Measurements from ENCODE around the gene PPY.
"Not testable (repeated sequence)": the region's sequence is repeated elsewhere in the genome, so short reads cannot be mapped to it uniquely, and the experiment has no call there.

Gene PPY

DNA sequence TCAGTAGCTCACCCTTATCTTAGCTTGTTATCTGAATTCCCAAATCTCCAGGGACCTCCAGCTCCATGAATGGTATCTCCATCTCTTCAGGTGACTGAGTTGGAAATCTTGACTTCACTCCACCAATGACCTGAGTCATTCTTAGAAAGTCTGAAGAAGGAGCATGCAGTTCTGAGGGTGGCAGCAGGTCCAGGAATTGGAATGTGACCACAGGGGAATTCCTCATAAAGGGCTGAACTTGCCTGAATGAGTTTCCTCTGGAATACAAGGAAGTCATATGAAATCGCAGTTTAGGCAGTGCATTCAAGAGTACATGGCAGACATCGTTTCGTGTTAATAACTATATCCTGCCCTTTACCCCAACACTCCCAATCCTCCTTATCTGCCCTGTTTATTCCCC lies 24.0 kb upstream of the PPY start:
- no peak for DNase-seq (ENCODE audit: low read depth in 2 of 2)

GRCh38 chr17:43962479-43962878 lies 20.2 kb upstream of the PPY start:
- DNase-seq (ENCODE audit: low read depth in 2 of 2): no peak

- DNase-seq (ENCODE audit: low read depth in 2 of 2): no peak
Measured at GRCh38 chr17:43961954-43962353, 19.7 kb upstream of the PPY start.

DNA sequence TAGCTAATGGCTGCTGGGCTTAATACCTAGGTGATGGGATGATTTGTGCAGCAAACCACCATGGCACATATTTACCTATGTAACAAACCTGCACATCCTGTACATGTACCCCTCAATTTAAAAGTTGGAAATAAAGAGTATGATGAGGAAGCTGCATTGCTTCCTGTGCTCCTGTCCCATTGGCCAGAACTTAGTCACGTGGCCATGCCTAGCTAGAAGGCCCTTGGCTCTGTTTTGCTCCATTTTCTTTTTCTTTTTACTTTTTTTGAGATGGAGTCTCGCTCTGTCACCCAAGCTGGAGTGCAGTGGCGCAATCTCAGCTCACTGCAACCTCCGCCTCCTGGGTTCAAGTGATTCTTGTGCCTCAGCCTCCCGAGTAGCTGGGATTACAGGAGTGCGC lies 19.0 kb upstream of the PPY start:
- DNase-seq (ENCODE audit: low read depth in 2 of 2): not testable (repeated sequence)

GRCh38 chr17:43958748-43959352 lies 16.6 kb upstream of the PPY start:
- DNase-seq (ENCODE audit: low read depth in 2 of 2): no peak

GRCh38 chr17:43956222-43956621 lies 13.9 kb upstream of the PPY start:
- DNase-seq (ENCODE audit: low read depth in 2 of 2): no peak

- no peak for DNase-seq (ENCODE audit: low read depth in 2 of 2)
Measured at GRCh38 chr17:43953746-43954145, 11.5 kb upstream of the PPY start, which contains the start of gene PYY. Gene PYY (minus strand): TSS chr17:43953940. CDS start chr17:43953483, 457 bp downstream.

DNA sequence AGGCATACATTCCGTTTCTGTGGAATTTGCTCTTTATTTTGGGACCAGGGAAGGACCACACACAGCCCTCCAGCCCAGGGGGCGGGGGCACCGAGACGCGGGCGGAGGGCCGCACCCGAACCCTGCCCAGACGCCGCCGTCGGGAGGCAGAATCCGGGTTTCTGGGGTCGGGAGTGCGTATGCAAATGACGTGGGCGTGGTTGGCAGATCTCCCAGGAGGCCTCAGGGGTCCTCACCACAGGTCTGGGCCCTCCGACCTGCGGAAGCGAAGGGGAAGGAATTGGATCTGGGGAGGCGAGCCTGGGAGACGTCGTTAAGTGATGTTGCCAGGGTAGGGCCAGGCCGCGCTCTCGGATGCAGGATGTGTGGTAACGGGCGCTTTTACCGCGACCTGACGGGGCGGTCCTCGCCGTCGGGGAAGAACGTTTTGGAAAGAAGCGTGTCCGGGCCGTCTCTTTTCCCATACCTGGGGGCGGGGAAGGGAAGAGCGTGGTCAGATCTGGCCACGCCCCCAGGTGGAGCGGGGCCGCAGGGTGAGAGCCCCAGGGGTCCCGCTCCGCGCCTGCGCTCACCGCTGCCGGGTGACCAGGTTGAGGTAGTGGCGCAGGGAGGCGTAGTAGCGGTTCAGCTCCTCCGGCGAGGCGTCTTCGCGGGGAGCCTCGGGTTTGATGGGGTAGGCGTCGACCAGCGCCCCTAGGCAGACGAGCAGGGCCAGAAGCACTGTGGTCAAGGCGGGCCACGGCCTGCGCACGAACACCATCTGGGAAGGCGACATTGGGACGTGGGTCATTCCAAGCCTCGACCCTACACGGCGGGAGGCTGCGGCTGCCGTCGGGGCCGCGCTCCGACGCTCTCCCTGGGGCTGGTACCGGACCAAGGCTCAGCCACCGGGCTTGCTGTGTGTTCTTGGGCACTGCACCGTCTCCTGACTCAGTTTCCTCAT lies 10.7 kb upstream of the PPY start:
- no peak for DNase-seq (ENCODE audit: low read depth in 2 of 2)

DNA sequence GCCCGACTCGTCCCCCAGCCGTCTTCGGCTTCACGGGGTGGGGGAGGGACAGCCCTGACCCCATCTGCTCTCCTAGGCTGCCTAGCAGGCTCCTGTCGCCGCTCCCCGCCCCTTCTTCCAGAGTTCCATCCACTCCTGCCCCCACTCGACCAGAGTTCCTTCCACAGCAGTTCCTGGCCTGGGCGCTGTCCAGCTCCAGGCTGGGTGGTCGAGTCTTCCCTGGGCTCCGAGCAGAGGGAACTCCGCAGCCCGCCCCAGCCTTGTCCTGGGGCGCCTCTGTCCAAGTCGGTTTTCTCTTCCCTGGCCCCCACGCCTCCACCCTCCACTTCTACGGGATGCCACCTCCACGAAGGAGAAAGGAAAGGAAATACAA lies 10.1 kb upstream of the PPY start:
- no peak for DNase-seq (ENCODE audit: low read depth in 2 of 2)

DNA sequence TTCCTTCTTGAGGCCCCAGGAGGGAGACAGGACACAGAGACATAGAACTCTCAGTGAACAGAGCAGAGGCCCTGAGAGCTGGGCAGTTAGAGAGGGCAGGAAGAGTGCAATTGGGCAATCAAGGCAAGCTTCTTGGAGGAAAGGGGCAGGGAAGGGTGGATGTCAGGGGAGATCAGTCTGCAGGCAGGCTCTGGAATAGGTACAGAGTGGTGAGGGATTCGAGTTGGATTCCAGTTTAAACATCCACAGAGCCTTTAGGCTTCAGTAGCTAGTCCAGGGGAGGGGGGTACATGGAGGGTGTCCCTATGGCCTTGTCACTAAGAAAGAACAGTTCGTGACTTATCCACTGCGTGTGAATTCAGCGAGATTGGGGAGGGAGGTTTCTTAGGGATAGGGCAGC lies 9.5 kb upstream of the PPY start:
- no peak for DNase-seq (ENCODE audit: low read depth in 2 of 2)

DNA sequence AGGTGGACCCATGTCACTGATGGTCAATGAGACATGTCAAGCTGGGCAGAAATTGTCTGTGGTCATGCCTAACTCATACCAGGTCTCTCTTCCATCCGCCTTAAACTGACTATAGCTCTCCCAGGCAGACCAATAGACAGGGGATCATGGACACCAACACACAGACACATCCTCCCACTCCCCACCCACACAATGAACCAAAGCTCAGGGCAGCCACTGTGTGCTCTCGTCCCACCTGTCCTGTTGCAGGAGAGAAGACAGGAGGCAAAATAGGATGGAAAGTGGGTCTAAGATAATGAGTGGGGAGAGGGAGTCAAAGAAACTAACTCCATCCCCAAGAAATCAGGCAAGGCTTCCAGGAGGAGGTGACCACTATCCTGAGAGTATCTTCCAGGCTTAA lies 8.3 kb upstream of the PPY start:
- DNase-seq (ENCODE audit: low read depth in 2 of 2): no peak

DNA sequence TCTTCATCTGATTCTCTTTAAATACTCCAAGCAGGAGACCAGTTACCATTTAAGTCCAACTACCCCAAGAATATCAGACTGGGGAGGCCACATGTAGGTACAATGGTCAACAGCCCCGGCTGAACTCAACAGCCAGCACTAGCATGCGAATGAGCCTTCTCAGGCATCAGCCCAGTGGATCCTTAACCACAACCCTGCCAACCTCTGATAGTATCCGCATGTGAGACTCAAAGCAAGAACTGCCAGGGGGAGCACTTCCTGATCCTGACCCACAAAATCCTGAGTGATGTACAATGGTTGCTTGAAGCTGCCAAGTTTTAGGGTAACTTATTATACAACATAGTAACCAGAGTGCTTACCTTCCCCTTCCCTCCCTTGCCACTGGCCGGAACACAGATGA lies 7.5 kb upstream of the PPY start:
- no peak for DNase-seq (ENCODE audit: low read depth in 2 of 2)

DNA sequence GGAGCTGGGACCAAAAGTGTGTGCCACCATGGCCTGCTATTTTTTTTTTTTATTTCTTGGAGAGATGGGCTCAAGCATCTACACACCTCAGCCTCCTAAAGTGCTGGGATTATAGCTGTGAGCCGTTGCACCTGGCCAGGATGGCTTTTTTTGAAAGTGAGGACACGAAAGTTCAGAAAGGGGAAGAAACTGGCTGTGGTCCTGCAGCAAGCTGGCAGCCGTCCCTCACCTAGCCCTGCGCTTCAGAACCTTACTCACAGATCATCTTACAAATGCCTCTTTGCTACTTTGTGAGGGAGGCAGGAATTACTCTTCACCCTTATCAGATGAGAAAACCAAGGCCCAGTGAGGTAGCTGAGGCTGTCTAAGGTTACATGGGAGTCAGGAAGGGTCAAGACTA lies 4.5 kb upstream of the PPY start:
- no peak for DNase-seq (ENCODE audit: low read depth in 2 of 2)

GRCh38 chr17:43945074-43945829 lies 3.0 kb upstream of the PPY start:
- DNase-seq (ENCODE audit: low read depth in 2 of 2): no peak

DNA sequence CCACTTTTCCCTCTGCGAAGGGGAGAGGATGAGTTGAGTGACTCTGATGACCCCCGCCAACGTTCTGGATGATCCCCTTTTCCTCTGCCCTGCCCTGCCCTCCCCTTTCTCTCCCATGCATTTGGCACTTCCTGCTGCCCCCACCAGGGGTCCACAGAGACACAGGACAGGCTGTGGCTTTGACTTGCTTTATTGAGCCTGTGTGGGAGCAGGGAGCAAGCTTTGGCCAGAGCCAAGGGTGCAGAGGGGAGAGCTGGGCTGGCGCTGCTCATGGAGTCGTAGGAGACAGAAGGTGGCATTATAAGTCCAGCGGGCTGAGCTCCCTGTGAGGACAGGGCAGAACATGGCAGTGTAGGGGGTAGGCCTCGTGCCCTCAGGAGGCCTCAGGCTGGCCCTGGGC lies 1.6 kb downstream of the PPY start:
- DNase-seq (ENCODE audit: low read depth in 2 of 2): no peak

DNA sequence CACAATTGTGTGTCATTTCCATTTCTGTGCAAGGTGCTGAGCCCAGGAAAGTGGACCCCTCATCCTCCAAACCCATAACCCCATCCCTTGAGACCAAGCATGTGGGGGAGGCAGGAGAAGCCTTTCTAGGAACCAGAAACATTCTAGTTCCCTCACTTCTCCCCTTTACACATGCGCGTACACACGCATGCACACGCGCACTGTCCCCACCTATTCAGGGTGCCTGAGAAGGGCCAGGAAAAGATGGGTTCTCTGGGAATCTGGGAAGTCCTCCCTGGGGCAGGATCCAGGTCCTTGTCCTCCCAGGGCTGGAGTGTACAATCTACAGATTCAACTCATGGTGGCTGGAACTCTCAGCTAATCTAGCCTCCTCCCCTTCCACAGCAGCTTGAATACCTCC lies 2.4 kb downstream of the PPY start:
- DNase-seq (ENCODE audit: low read depth in 2 of 2): no peak

- DNase-seq (ENCODE audit: low read depth in 2 of 2): not testable (repeated sequence)
Measured at GRCh38 chr17:43939452-43939851, 2.8 kb downstream of the PPY start.

GRCh38 chr17:43938838-43939182 lies 3.5 kb downstream of the PPY start:
- DNase-seq (ENCODE audit: low read depth in 2 of 2): no peak

DNA sequence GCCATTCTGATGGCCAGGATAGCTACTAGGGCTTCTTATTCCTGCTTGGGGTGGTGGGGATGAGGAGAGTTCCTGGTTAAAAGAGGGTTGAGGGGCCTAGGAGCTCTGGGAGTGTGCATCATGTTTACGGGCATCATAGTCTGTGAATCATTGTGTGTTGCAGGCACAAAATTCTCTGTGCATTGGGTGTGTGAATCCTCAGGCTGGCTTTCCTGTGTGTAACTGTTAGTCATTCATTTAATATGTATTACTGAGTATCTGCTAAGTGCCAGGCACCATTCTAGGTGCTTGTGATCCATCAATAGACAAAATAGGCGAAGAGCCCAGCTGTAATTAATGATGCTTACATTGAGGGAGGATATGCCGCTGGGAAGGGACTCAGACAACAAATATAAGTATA lies 5.8 kb downstream of the PPY start:
- no peak for DNase-seq (ENCODE audit: low read depth in 2 of 2)

DNA sequence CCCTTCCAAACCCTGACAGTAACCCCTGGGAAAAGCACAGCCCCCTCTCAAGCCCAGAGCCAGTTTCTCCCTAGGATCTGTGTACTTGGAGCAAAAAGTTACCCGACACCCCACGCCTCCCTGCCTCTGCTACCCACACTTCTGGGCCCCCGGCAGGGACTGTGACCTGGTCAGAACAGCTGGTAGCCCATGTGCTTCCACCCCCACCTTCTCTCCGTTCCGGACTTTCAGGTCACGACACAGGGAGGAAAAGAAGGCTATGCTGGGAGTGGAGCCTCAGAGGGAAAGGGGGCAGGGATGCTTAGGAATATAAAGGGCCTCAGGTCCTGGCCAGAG lies 6.4 kb downstream of the PPY start:
- DNase-seq (ENCODE audit: low read depth in 2 of 2): no peak

GRCh38 chr17:43935204-43935925 lies 6.9 kb downstream of the PPY start:
- DNase-seq (ENCODE audit: low read depth in 2 of 2): no peak

DNA sequence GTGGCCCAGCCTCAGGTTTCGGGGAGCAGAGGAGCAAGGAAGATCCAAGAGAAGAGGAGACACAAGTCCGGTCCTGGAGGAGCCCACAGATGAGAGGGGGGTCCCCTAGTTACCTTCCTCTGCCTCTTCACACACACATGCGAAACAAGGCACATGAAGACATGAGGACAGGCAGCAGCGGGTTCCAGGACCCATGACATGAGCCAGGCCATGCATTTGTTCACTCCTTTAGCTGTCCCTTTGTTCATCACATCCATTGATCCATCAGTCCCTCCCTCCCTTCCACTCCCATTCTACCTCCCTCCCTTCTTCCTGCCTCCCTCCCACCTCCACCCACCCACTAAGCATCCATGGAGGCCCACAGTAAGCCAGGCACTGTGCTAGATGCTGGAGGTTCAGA lies 9.4 kb downstream of the PPY start:
- no peak for DNase-seq (ENCODE audit: low read depth in 2 of 2)

Data from stimulated activated CD4-positive, alpha-beta T cell treated with anti-CD3 and anti-CD28 coated beads, Interleukin-12 subunit alpha, Interleukin-12 subunit beta, amount 100 ng/mL, for 24 hours (primary cell).